ENCODE results near the gene MIEN1.
"Not testable (repeated sequence)": the region's sequence is repeated elsewhere in the genome, so short reads cannot be mapped to it uniquely, and the experiment has no call there.

The MIEN1 gene

GRCh38 chr17:39750131-39751015 lies 20.0 kb upstream of the MIEN1 start:
- H3K79me2 ChIP-seq (ENCODE audit: control insufficient read depth, insufficient read depth, low read length) = no peaks in the 10 kb centered on the region

DNA sequence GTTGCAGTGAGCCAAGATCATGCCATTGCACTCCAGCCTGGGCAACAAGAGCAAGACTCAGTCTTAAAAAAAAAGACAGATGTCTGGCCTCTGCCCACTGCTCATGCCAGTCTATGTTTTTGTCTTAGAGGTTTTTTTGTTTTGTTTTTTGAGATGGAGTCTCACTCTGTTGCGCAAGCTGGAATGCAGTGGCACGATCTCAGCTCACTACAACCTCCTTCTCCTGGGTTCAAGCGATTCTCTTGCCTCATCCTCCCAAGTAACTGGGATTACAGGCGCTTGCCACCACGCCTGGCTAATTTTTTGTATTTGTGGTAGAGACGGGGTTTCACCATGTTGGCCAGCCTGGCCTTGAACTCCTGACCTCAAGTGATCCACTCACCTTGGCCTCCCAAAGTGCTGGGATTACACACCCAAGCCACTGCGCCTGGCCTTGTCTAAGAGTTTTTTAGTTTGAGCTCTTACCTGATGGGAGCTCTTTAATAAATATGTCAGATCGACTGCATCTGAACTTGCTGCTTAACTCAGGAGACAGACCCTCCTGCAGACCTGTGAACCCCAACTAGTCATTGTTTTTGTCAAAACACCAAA lies 18.2 kb upstream of the MIEN1 start:
- not testable (repeated sequence) for H3K9ac ChIP-seq (ENCODE audit: low read length); H4K8ac ChIP-seq (ENCODE audit: low read depth, low read length); H3K4me1 ChIP-seq (ENCODE audit: control insufficient read depth, low read depth, low read length); H2AK5ac ChIP-seq (ENCODE audit: low read length); H3K79me1 ChIP-seq (ENCODE audit: low read length); H3K4me2 ChIP-seq (ENCODE audit: low read length); H2BK5ac ChIP-seq (ENCODE audit: low read length); H3K56ac ChIP-seq (ENCODE audit: low read length); H3K27me3 ChIP-seq (ENCODE audit: insufficient read depth, low read length, poor library complexity); H2BK15ac ChIP-seq (replicated peaks; ENCODE audit: low read depth); H3K4ac ChIP-seq (ENCODE audit: low read depth, low read length); H3K18ac ChIP-seq (ENCODE audit: low read length); H3K36me3 ChIP-seq (ENCODE audit: control insufficient read depth, insufficient read depth, low read length); H3K4me3 ChIP-seq (ENCODE audit: low read length); H3K79me2 ChIP-seq (ENCODE audit: control insufficient read depth, insufficient read depth, low read length); H4K5ac ChIP-seq (ENCODE audit: low read length); H2BK120ac ChIP-seq (ENCODE audit: low read depth, low read length); H3K23ac ChIP-seq (ENCODE audit: low read length); H3K27ac ChIP-seq (ENCODE audit: low read depth, low read length); DNase-seq
- WGBS (ENCODE audit: extremely low coverage, insufficient coverage, low lambda C conversion rate) = no CpG with 5 or more reads among the region's 8 CpGs

More at GRCh38 chr17:39750131-39751015, 20.0 kb upstream of the MIEN1 start:
- no peak overlapping the region for H3K9ac ChIP-seq (ENCODE audit: low read length)
- H3K56ac ChIP-seq (ENCODE audit: low read length) = no peak overlapping the region
- no peaks in the 10 kb centered on the region for H3K27me3 ChIP-seq (ENCODE audit: insufficient read depth, low read length, poor library complexity)
- no peak overlapping the region for H3K4me3 ChIP-seq (ENCODE audit: low read length)
- no peak overlapping the region for H3K4ac ChIP-seq (ENCODE audit: low read depth, low read length)
- no peak overlapping the region for H3K23ac ChIP-seq (ENCODE audit: low read length)
- H2BK5ac ChIP-seq (ENCODE audit: low read length) = no peak overlapping the region
- no peak overlapping the region for H3K27ac ChIP-seq (ENCODE audit: low read depth, low read length)
- H3K36me3 ChIP-seq (ENCODE audit: control insufficient read depth, insufficient read depth, low read length) = no peaks in the 10 kb centered on the region
- WGBS (ENCODE audit: extremely low coverage, insufficient coverage, low lambda C conversion rate) = no CpG with 5 or more reads among the region's 9 CpGs
- DNase-seq = no peak
- H3K4me2 ChIP-seq (ENCODE audit: low read length) = no peak overlapping the region
- H4K5ac ChIP-seq (ENCODE audit: low read length) = no peak overlapping the region
- no peak overlapping the region for H3K18ac ChIP-seq (ENCODE audit: low read length)
- H3K4me1 ChIP-seq (ENCODE audit: control insufficient read depth, low read depth, low read length) = peaks cover under 1% of the 10 kb centered on the region
- H2BK15ac ChIP-seq (replicated peaks; ENCODE audit: low read depth) = no peak overlapping the region
- no peak overlapping the region for H2BK120ac ChIP-seq (ENCODE audit: low read depth, low read length)
- no peak overlapping the region for H4K8ac ChIP-seq (ENCODE audit: low read depth, low read length)
- H3K79me1 ChIP-seq (ENCODE audit: low read length) = no peaks in the 10 kb centered on the region
- H2AK5ac ChIP-seq (ENCODE audit: low read length) = no peak overlapping the region

DNA sequence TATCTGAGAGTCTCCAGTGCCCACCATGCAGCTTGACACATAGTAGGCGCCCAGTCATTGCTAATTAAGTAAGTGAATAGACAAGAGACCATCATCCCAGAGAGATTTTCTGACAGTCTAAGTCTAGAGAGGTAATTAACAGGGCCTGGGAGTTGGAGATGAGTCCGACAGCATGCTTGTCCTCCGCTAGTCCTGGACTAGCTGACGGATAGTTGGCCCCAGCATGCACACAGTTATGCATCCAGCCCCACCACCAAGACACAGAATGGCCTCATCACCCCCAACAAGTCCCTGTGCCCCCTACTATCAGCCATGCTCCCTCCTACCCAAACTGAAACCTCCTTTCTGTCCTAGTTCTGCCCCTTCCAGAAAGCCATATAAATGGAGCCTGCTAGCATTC lies 17.4 kb upstream of the MIEN1 start:
- Histone ChIP-seq H2BK5ac (ENCODE audit: low read length) (no peak overlapping the region), H3K18ac (ENCODE audit: low read length) (no peak overlapping the region), H2BK15ac (replicated peaks; ENCODE audit: low read depth) (no peak overlapping the region), H4K8ac (ENCODE audit: low read depth, low read length) (no peak overlapping the region), H3K4ac (ENCODE audit: low read depth, low read length) (no peak overlapping the region), H3K23ac (ENCODE audit: low read length) (no peak overlapping the region), H3K56ac (ENCODE audit: low read length) (no peak overlapping the region), H4K5ac (ENCODE audit: low read length) (no peak overlapping the region), H2AK5ac (ENCODE audit: low read length) (no peak overlapping the region), H3K79me1 (ENCODE audit: low read length) (no peaks in the 10 kb centered on the region), H3K4me1 (ENCODE audit: control insufficient read depth, low read depth, low read length) (no peaks in the 10 kb centered on the region), H3K9ac (ENCODE audit: low read length) (no peak overlapping the region), H3K4me2 (ENCODE audit: low read length) (no peak overlapping the region), H2BK120ac (ENCODE audit: low read depth, low read length) (no peak overlapping the region), H3K4me3 (ENCODE audit: low read length) (no peak overlapping the region), H3K36me3 (ENCODE audit: control insufficient read depth, insufficient read depth, low read length) (peaks cover 2% of the 10 kb centered on the region), H3K79me2 (ENCODE audit: control insufficient read depth, insufficient read depth, low read length) (no peaks in the 10 kb centered on the region), H3K27me3 (ENCODE audit: insufficient read depth, low read length, poor library complexity) (no peaks in the 10 kb centered on the region), H3K27ac (ENCODE audit: low read depth, low read length) (no peak overlapping the region)
- no peak for DNase-seq
- WGBS (ENCODE audit: extremely low coverage, insufficient coverage, low lambda C conversion rate) = no CpG with 5 or more reads among the region's 4 CpGs

DNA sequence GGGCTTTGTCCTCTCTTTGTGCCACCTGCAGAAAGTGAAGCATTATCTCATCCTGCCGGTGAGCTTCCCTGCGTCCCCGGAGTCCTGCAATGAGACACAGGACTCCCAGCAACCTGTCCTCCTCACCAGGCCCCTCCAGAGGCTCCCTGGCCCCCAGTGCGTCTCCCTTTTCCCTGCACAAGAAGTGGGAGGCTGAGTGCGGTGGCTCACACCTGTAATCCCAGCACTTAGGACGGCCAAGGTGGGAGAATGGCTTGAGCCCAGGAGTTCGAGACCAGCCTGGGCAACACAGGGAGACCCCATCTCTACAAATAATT lies 15.8 kb upstream of the MIEN1 start:
- no peak overlapping the region for H2BK15ac ChIP-seq (replicated peaks; ENCODE audit: low read depth)
- no peak overlapping the region for H3K18ac ChIP-seq (ENCODE audit: low read length)
- H2BK120ac ChIP-seq (ENCODE audit: low read depth, low read length) = no peak overlapping the region
- no peak overlapping the region for H3K27ac ChIP-seq (ENCODE audit: low read depth, low read length)
- no peak overlapping the region for H3K4ac ChIP-seq (ENCODE audit: low read depth, low read length)
- H3K79me2 ChIP-seq (ENCODE audit: control insufficient read depth, insufficient read depth, low read length) = peaks cover 2% of the 10 kb centered on the region
- no peak overlapping the region for H3K56ac ChIP-seq (ENCODE audit: low read length)
- no peak overlapping the region for H4K8ac ChIP-seq (ENCODE audit: low read depth, low read length)
- no peak overlapping the region for H3K4me3 ChIP-seq (ENCODE audit: low read length)
- H2BK5ac ChIP-seq (ENCODE audit: low read length) = no peak overlapping the region
- no peak overlapping the region for H4K5ac ChIP-seq (ENCODE audit: low read length)
- no peak overlapping the region for H3K23ac ChIP-seq (ENCODE audit: low read length)
- H3K4me2 ChIP-seq (ENCODE audit: low read length) = no peak overlapping the region
- no peaks in the 10 kb centered on the region for H3K79me1 ChIP-seq (ENCODE audit: low read length)
- no peak overlapping the region for H3K9ac ChIP-seq (ENCODE audit: low read length)
- H3K27me3 ChIP-seq (ENCODE audit: insufficient read depth, low read length, poor library complexity) = no peaks in the 10 kb centered on the region
- peaks cover 2% of the 10 kb centered on the region for H3K36me3 ChIP-seq (ENCODE audit: control insufficient read depth, insufficient read depth, low read length)
- no CpG with 5 or more reads among the region's 7 CpGs for WGBS (ENCODE audit: extremely low coverage, insufficient coverage, low lambda C conversion rate)
- no peak for DNase-seq
- no peaks in the 10 kb centered on the region for H3K4me1 ChIP-seq (ENCODE audit: control insufficient read depth, low read depth, low read length)
- no peak overlapping the region for H2AK5ac ChIP-seq (ENCODE audit: low read length)

GRCh38 chr17:39745335-39746144 lies 15.2 kb upstream of the MIEN1 start:
- H2AK5ac ChIP-seq (ENCODE audit: low read length) = no peak overlapping the region
- H3K4me3 ChIP-seq (ENCODE audit: low read length) = no peak overlapping the region
- H3K18ac ChIP-seq (ENCODE audit: low read length) = no peak overlapping the region
- H3K36me3 ChIP-seq (ENCODE audit: control insufficient read depth, insufficient read depth, low read length) = peaks cover 2% of the 10 kb centered on the region
- WGBS (ENCODE audit: extremely low coverage, insufficient coverage, low lambda C conversion rate) = no CpG with 5 or more reads among the region's 23 CpGs
- H3K79me1 ChIP-seq (ENCODE audit: low read length) = no peaks in the 10 kb centered on the region
- H3K4me2 ChIP-seq (ENCODE audit: low read length) = no peak overlapping the region
- no peak overlapping the region for H3K56ac ChIP-seq (ENCODE audit: low read length)
- no peak overlapping the region for H3K23ac ChIP-seq (ENCODE audit: low read length)
- no peaks in the 10 kb centered on the region for H3K27me3 ChIP-seq (ENCODE audit: insufficient read depth, low read length, poor library complexity)
- DNase-seq = no peak
- no peaks in the 10 kb centered on the region for H3K4me1 ChIP-seq (ENCODE audit: control insufficient read depth, low read depth, low read length)
- no peak overlapping the region for H3K27ac ChIP-seq (ENCODE audit: low read depth, low read length)
- no peak overlapping the region for H2BK15ac ChIP-seq (replicated peaks; ENCODE audit: low read depth)
- H3K4ac ChIP-seq (ENCODE audit: low read depth, low read length) = no peak overlapping the region
- H3K9ac ChIP-seq (ENCODE audit: low read length) = no peak overlapping the region
- H2BK120ac ChIP-seq (ENCODE audit: low read depth, low read length) = no peak overlapping the region
- H3K79me2 ChIP-seq (ENCODE audit: control insufficient read depth, insufficient read depth, low read length) = peaks cover 4% of the 10 kb centered on the region
- H2BK5ac ChIP-seq (ENCODE audit: low read length) = no peak overlapping the region
- no peak overlapping the region for H4K8ac ChIP-seq (ENCODE audit: low read depth, low read length)
- H4K5ac ChIP-seq (ENCODE audit: low read length) = no peak overlapping the region

Data from mesendoderm (in vitro differentiated cells).